ACC112 (cell line): ENCODE data around the gene IQCN.

Source experiments
- H2AFZ ChIP-seq: fragments of 200-600 bp; sonication (generic); one replicate; pipeline ENCODE4 v1.6.0; 2017; ENCODE audit warnings: antibody characterized with exemption, low read length; ENCODE audit not compliant: unreplicated experiment
- H3K27ac ChIP-seq: fragments of 200-600 bp; sonication (generic); 2 replicates; pipeline ENCODE4 v1.5.1; 2014; ENCODE audit warnings: low read depth, mild to moderate bottlenecking, antibody characterized with exemption, low read length, moderate library complexity
- H3K27me3 ChIP-seq: fragments of 200-600 bp; sonication (generic); 2 replicates; pipeline ENCODE4 v1.6.1; 2014; ENCODE audit warnings: mild to moderate bottlenecking, antibody characterized with exemption, low read length, moderate library complexity, mixed read lengths; ENCODE audit not compliant: insufficient read depth
- H3K36me3 ChIP-seq: fragments of 200-600 bp; sonication (generic); 2 replicates; pipeline ENCODE4 v1.6.1; 2016; ENCODE audit warnings: mild to moderate bottlenecking, antibody characterized with exemption, low read length, moderate library complexity, mixed read lengths; ENCODE audit not compliant: insufficient read depth
- H3K4me1 ChIP-seq: fragments of 200-600 bp; sonication (generic); one replicate; pipeline ENCODE4 v1.6.1; 2016; ENCODE audit warnings: low read length, mixed read lengths; ENCODE audit not compliant: insufficient read depth, unreplicated experiment, control insufficient read depth
- H3K4me3 ChIP-seq: fragments of 200-600 bp; sonication (generic); 2 replicates; pipeline ENCODE4 v1.5.1; 2014; ENCODE audit warnings: mild to moderate bottlenecking, low read depth, low read length
- H3K79me2 ChIP-seq: fragments of 200-600 bp; sonication (generic); one replicate; pipeline ENCODE4 v1.6.0; 2016; ENCODE audit warnings: low read length; ENCODE audit not compliant: control insufficient read depth, unreplicated experiment, insufficient read depth

Gene IQCN

DNA sequence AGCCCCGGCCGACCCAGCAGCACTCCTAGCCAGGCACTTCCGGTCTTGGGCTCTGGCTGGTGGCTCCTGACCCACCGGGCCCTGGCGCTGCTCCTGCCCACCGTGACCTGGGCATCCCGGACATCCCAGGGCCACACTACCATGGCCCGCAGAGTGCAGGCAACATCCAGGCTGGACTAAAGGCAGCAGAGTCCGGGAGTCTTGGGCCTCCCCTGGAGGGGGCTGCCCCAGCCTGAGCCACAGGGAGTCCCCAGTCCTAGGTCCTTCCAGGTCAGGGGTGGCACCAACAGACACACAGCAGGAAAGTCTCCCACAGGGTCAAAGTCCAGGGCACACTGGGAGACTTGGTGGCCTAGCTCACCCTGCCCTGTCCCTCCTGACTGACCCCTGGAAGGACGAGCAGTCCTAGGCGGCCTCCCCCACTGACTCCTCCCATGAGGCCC is 37.9 kb upstream of the IQCN start:
- no peaks in the 10 kb centered on the region for H3K36me3 ChIP-seq
- no peaks in the 10 kb centered on the region for H3K27me3 ChIP-seq
- no peaks in the 10 kb centered on the region for H3K4me1 ChIP-seq
- no peak overlapping the region for H3K4me3 ChIP-seq
- no peak overlapping the region for H2AFZ ChIP-seq
- H3K79me2 ChIP-seq, result no peaks in the 10 kb centered on the region
- H3K27ac ChIP-seq, result no peak overlapping the region

DNA sequence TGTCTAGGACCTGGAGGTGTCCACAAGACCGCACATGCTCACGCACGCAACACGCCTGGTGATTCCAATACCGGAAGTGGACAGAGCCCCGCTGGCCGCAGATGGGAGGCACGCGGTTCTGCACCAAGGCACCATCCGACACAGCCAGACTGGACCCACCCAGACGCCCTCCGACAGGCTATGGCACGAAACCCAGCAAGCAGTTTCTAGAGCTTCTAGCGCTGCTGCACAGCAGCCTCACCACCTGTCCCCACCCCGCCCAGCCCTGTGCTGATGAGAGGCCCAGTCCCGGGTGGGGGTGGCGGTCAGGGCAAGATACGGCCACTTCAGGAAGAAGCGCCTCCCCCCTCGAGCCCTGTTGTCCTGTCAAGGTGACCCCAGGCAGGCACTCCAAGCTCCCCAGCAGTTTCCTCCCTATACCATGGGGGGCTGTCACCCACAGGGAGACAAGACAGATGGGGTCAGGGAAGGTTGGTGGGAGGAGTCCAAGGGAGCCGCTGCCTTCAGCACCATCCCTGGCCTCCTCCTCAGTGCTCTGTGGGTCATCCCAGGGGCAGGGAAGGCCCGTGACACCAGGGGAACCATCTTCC is 37.3 kb upstream of the IQCN start:
- Histone ChIP-seq H3K4me1 (no peaks in the 10 kb centered on the region), H3K27ac (no peak overlapping the region), H3K79me2 (no peaks in the 10 kb centered on the region), H3K27me3 (no peaks in the 10 kb centered on the region), H3K4me3 (no peak overlapping the region), H3K36me3 (no peaks in the 10 kb centered on the region), H2AFZ (no peak overlapping the region)

DNA sequence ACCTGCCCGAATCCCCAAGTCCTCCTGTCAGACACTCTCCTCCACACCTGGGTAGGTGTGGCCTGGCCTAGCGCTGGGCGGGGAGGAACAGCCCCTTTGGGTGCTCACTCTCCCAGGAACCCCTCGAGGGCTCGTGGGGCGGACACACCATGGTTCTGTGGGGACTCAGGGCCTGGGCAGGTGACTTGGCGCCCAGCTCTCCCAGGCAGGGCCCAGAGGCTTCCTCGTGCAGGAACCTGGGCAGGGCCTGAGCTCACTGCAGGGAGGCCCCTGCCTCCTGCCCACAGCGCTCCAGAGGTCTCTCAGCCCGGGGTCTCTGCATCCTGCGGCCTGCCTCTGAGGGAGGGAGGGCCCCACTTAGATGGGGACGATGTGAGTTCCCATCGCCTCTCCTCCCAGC is 36.7 kb upstream of the IQCN start:
- H3K27ac ChIP-seq, result no peak overlapping the region
- no peaks in the 10 kb centered on the region for H3K36me3 ChIP-seq
- no peaks in the 10 kb centered on the region for H3K4me1 ChIP-seq
- no peaks in the 10 kb centered on the region for H3K79me2 ChIP-seq
- H3K4me3 ChIP-seq, result no peak overlapping the region
- H3K27me3 ChIP-seq, result no peaks in the 10 kb centered on the region
- no peak overlapping the region for H2AFZ ChIP-seq

DNA sequence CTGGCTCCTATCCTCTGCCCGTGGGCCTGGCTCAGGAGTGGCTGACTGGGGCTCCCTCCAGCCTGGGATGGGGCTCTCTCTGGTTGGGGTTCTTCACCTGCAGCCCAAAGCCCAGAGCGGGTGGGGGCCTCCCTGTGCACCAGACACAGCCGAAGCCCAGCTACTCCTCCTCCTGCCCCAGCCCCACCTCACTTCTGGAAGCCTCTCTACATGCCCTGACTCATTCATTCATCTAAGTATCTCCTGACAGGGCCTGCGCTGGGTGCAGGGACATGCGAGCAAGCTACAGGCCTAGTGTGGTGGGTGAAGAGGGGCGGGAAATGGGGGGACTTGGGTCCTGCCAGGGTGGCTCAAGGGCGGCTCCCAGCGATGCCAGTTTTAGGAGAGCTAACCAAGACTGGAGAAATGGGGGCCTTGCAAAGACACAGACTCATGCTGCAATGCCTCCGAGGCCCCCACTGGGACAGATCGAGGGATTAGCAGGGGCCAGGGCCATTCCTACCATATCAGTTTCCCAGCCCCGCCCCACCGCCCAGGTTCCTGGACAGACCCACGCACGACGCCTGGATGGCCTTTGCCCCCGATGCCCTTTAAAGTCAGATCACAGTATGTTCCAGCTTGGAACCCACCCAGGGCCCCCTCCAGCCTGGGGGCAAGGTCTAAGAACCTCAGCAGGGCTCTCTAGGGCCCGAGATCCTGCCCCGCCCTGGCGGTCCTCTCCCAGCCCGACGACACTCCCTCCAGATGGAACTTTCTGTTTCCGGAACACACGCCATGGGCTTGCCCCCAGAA is 36.1 kb upstream of the IQCN start:
- no peaks in the 10 kb centered on the region for H3K79me2 ChIP-seq
- H3K36me3 ChIP-seq, result no peaks in the 10 kb centered on the region
- no peak overlapping the region for H2AFZ ChIP-seq
- H3K27me3 ChIP-seq, result no peaks in the 10 kb centered on the region
- no peak overlapping the region for H3K4me3 ChIP-seq
- peaks cover 3% of the 10 kb centered on the region for H3K4me1 ChIP-seq
- H3K27ac ChIP-seq, result no peak overlapping the region

DNA sequence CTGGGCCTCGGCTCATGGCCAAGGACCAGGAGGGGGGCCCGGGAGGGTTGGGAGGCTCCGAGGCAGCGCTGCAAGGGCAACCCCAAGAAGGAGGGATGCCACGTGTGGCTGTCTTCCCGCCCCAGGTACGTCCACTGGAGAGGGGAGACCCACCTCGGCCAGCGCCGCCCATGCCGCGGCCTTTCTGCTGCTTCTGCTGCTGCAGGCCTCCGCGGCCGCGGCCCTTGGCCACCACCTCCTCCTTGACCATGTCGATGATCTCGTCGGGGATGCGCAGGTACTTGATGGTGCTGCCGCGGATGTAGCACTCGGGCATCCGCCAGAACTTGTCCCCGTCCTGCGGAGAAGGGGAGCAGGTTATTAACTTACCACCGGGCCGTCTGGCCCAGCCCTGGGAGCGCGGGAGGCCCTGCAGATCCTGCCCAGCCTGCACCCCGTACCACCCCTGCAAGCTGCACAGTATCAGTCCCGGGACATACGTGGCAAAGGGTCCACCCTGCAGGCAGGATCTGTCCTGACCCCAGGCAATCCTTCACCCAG is 35.3 kb upstream of the IQCN start:
- Histone ChIP-seq H2AFZ (no peak overlapping the region), H3K36me3 (no peaks in the 10 kb centered on the region), H3K4me1 (peaks cover 10% of the 10 kb centered on the region), H3K27ac (no peak overlapping the region), H3K27me3 (no peaks in the 10 kb centered on the region), H3K4me3 (no peak overlapping the region), H3K79me2 (no peaks in the 10 kb centered on the region)

DNA sequence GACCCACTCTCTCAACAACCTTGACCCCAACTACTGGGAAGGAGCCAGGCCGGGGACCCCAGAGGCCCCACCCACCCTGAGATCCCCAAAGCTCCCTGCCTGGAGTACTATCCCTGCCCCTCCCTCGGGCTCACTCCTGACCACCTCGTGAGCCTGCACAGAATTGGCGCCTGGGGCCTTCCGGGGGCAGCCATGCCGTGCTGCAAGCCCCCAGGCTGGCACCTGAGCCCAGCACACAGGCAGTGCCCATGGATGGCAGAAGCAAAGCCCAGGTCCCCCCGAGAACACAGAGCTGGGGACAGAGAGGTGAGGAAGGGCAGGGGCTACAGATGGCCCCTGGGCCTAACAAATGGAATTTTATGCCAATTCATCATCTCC is 34.7 kb upstream of the IQCN start:
- H3K36me3 ChIP-seq, result no peaks in the 10 kb centered on the region
- no peak overlapping the region for H3K4me3 ChIP-seq
- H3K4me1 ChIP-seq, result peaks cover 16% of the 10 kb centered on the region
- no peaks in the 10 kb centered on the region for H3K79me2 ChIP-seq
- no peak overlapping the region for H2AFZ ChIP-seq
- no peak overlapping the region for H3K27ac ChIP-seq
- H3K27me3 ChIP-seq, result no peaks in the 10 kb centered on the region

DNA sequence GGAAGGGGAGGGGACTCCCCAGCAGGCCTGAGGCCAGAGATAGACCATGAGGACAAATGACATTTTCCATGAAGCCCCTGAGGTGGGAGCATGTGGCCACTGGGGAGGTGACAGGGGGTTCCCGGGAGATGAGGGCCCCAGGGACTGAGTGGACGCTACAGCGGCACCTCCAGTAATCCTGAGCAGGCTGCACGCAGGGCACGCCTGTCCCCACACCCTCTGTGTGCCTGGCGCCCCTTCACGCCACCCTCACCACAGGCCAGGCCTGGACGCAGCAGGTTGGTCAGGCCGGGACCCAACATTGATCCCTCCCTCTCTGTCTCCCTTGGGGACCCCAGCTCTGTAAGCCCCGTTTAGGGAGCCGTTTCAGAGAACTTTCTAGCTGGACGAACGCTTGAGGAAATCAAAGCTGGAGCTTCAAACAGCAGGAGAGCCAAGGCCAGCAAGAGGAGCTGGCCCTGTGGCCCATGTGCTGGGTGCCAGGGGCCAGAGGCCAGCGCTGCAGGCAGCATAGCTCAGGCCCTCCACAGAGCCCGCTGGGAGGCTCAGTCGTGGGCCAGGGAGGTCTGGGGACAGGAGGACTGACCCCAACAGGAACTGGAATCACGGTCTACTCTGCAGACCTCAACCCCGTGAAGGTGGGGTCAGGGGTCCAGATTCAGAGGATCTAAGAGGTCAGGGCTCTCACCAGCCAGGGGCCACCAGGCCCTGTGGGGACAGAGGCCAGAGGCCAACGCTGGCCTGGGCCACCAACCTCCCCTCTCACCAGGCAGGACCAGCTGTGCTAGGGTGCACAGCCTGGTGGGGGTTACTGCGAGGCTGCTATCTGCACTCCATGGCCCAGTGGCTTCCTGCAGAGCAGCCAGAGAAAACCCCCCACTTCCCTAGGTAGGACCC is 34.0 kb upstream of the IQCN start:
- Histone ChIP-seq H3K4me3 (no peak overlapping the region), H3K79me2 (no peaks in the 10 kb centered on the region), H3K36me3 (no peaks in the 10 kb centered on the region), H3K27me3 (no peaks in the 10 kb centered on the region), H3K27ac (no peak overlapping the region), H3K4me1 (peaks cover 22% of the 10 kb centered on the region), H2AFZ (no peak overlapping the region)

DNA sequence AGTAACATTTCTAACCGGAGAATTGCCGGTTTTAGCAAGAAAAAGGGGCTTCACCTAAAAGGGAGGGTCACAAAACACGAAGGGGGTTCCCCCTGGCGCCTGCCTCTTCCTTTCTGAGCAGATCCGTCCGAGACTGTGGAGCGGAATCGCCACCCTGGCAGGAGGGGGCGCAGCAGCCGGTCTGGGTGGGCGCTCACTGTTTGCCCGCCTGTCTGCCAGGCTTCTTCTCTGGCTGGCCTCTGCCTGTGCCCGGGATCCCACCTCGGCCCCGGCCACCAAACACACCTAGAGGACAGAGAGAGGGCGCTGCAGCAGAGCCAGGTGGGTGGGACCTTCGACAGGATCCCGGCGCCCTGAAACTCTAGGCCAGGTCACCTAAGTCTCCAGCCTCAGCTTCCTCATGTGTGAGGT is 33.0 kb upstream of the IQCN start:
- Histone ChIP-seq H3K4me1 (peaks cover 23% of the 10 kb centered on the region), H3K79me2 (no peaks in the 10 kb centered on the region), H3K36me3 (no peaks in the 10 kb centered on the region), H2AFZ (no peak overlapping the region), H3K4me3 (no peak overlapping the region), H3K27me3 (no peaks in the 10 kb centered on the region), H3K27ac (no peak overlapping the region)

DNA sequence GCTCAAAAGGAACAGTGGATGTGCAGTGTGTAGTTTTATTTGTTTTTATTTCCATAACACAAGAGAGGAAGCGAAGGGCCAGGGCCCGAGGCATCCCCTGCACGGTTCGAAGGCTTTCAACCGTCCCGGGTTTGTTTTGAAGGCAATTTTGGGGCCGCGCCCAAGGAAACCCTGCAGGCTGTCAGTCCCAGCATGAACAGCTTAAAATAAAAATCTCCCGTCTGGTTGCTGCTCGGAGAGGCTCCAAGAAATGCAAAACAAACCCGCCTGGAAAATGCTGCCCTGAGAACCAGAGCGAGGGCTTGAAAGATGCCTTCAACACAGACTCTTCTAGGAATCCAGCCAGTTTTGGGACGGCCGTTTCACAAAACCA is 32.6 kb upstream of the IQCN start:
- Histone ChIP-seq H2AFZ (no peak overlapping the region), H3K27me3 (no peaks in the 10 kb centered on the region), H3K27ac (no peak overlapping the region), H3K4me1 (peaks cover 23% of the 10 kb centered on the region), H3K4me3 (no peak overlapping the region), H3K36me3 (no peaks in the 10 kb centered on the region), H3K79me2 (no peaks in the 10 kb centered on the region)

DNA sequence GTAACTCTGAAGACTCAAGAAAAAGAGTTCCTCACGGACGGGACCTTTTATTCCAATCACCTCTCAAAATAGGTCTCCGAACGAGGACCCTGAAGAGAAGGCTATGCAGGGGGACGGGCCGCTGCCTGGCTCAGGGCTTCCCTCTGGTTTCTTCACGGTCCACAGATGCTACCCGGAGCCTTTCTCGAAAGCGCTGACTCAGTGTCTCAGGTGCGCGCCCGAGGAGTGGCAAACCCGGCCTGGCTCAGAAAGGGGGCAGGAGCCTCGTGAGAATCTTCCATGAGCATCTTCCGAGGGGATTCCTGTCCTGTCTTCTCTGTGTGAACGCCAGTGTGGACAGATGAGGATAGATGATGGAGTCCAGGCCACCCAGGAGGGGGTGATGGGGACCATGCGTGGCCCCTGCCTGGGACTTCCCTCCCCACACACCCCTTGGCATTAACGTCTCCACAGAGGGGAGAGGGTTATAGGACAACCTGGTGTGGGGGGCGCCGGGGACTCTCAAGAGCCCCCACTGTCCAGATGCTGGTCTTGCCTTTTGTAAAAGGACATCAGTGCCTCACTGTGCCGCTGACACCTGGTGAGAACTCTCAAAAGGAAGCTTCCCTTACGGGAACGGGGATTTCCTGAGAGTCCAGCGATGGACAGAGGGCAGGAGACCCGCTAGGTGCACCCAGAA is 32.1 kb upstream of the IQCN start:
- Histone ChIP-seq H3K27ac (no peak overlapping the region), H3K27me3 (no peaks in the 10 kb centered on the region), H2AFZ (no peak overlapping the region), H3K36me3 (no peaks in the 10 kb centered on the region), H3K79me2 (no peaks in the 10 kb centered on the region), H3K4me1 (peaks cover 23% of the 10 kb centered on the region), H3K4me3 (no peak overlapping the region)
